ENCODE measurements around the gene ATAD3C. TPM values are rescaled to one million over a fixed set of nuclear protein-coding genes. Genes with fewer than 3 reads are reported as not detected.
"Not testable (repeated sequence)": the region's sequence is repeated elsewhere in the genome, so short reads cannot be mapped to it uniquely, and the experiment has no call there.

Gene ATAD3C
- total RNA-seq, 1 experiment from 2014 or later, result 2.0 TPM

DNA sequence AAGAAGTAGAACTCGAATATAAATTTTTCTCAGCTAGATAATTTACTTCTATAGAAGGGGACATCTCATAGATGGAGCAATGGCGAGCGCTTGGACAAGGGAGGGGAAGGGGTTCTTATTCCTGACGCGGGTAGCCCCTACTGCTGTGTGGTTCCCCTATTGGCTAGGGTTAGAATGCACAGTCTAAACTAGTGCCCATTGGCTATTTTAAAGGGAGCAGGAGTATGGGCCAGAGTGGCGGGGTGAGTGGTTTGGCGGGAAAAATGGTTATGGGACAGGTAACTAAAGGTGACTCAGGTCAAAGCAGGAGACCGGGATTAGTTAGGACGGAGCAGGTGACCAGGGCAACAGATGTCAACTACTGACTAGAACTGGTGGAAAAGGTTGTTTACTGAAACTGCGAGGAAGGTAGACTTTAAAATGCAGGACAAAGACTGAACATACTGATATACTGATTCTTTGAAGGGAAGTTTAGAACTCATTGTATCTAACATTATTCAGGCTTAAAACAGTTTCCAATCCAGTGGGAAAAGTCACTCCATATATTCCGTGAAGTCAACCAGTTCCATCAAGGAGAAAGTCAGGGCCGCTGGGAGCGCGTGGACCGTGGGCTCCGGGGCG lies 61.5 kb downstream of the ATAD3C start:
- TSS peak; percentile 90 for BruUV-seq (replicated peaks)
- H3K27me3 Mint-ChIP-seq (ENCODE audit: insufficient read depth, unreplicated experiment), result no peaks in the 10 kb centered on the region
- H3K36me3 Mint-ChIP-seq (ENCODE audit: insufficient read depth, unreplicated experiment), result peaks cover 12% of the 10 kb centered on the region
- intact Hi-C loops (cut with micrococcal nuclease), result no loop called here
- H3K4me3 Mint-ChIP-seq (ENCODE audit: unreplicated experiment), result peak overlapping the region; percentile 86
- no peaks in the 10 kb centered on the region for H3K9me3 Mint-ChIP-seq (ENCODE audit: unreplicated experiment)
- H3K4me1 Mint-ChIP-seq (ENCODE audit: insufficient read depth, unreplicated experiment), result no peaks in the 10 kb centered on the region
- H3K27ac Mint-ChIP-seq (ENCODE audit: low read depth, unreplicated experiment), result peak overlapping the region; percentile 96
- DNase-seq (ENCODE audit: unreplicated experiment), result peak; percentile 22
- ChIA-PET POLR2A (interaction anchor here (0.6 to 1.3 kb wide), 7 partner anchors 11 to 437 kb away, joined by 3 to 9 read pairs (median 4); partner anchors contain the start of genes AURKAIP1, CCNL2, MIB2 and MRPL20), CTCF (interaction anchor here (0.7 kb wide), 2 partner anchors 55 to 97 kb away, joined by 3 to 4 read pairs; no protein-coding TSS in a partner anchor)
- TF ChIP-seq, protein P1, sequence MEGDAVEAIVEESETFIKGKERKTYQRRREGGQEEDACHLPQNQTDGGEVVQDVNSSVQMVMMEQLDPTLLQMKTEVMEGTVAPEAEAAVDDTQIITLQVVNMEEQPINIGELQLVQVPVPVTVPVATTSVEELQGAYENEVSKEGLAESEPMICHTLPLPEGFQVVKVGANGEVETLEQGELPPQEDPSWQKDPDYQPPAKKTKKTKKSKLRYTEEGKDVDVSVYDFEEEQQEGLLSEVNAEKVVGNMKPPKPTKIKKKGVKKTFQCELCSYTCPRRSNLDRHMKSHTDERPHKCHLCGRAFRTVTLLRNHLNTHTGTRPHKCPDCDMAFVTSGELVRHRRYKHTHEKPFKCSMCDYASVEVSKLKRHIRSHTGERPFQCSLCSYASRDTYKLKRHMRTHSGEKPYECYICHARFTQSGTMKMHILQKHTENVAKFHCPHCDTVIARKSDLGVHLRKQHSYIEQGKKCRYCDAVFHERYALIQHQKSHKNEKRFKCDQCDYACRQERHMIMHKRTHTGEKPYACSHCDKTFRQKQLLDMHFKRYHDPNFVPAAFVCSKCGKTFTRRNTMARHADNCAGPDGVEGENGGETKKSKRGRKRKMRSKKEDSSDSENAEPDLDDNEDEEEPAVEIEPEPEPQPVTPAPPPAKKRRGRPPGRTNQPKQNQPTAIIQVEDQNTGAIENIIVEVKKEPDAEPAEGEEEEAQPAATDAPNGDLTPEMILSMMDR (IDR thresholded peaks at IDR 0.05; ENCODE audit: unreplicated experiment), result no peak

DNA sequence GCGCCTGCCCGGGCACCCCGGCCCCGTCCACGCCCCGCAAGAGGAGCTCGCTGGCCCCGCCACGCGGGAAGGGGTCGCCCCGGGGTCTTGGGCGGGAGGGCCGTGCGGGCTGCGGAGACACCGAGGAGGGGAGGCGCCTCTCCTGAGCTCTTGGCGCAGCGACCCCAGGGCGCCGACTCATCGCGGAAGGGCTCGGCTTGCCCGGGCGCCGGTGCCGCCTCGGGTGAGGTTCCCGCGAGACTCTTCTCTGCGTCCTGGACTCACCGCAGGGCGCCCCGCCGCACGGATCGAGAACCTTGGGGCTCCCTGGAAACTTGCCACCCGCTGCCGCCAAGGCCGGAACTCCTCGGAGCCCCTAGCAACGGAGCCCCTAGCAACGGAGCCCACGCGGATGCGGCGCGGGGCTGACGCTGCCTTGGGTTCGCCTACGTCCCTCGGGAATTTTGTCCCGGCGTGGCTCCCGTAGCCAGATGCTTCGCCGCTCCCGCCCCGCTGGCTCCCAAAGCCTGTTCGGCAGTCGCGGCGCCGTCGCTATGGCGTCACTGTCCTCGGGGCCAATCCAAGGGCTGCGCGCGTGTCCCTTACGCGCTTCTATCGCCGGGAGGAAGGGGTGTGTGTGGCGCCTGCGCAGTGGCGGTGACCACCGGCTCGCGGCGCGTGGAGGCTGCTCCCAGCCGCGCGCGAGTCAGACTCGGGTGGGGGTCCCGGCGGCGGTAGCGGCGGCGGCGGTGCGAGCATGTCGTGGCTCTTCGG lies 62.2 kb downstream of the ATAD3C start, which contains the start of gene ATAD3A:
Gene ATAD3A (plus strand): TSS at position 630 of the 753 bp plus-strand sequence. CDS start 107 bp downstream, at position 737.
- H3K4me1 Mint-ChIP-seq (ENCODE audit: insufficient read depth, unreplicated experiment), result no peaks in the 10 kb centered on the region
- peak within 1 kb of the TSS; percentile 96 for H3K27ac Mint-ChIP-seq (ENCODE audit: low read depth, unreplicated experiment)
- H3K4me3 Mint-ChIP-seq (ENCODE audit: unreplicated experiment), result peak within 1 kb of the TSS; percentile 86
- ChIA-PET CTCF (interaction anchor here (0.7 kb wide), 1 partner anchor 96 kb away, joined by 4 read pairs; no protein-coding TSS in a partner anchor), POLR2A (interaction anchor here (0.6 to 1.3 kb wide), 6 partner anchors 10 to 147 kb away, joined by 3 to 9 read pairs (median 4); partner anchors contain the start of genes AURKAIP1, CCNL2, MIB2 and MRPL20)
- TF ChIP-seq, protein P1 (IDR thresholded peaks at IDR 0.05; ENCODE audit: unreplicated experiment), result no peak
- DNase-seq (ENCODE audit: unreplicated experiment), result peak; percentile 97
- peaks cover 14% of the 10 kb centered on the region for H3K36me3 Mint-ChIP-seq (ENCODE audit: insufficient read depth, unreplicated experiment)
- no TSS peak for BruUV-seq (replicated peaks)
- intact Hi-C loops (cut with micrococcal nuclease), result no loop called here
- H3K27me3 Mint-ChIP-seq (ENCODE audit: insufficient read depth, unreplicated experiment), result no peaks in the 10 kb centered on the region
- H3K9me3 Mint-ChIP-seq (ENCODE audit: unreplicated experiment), result no peaks in the 10 kb centered on the region

DNA sequence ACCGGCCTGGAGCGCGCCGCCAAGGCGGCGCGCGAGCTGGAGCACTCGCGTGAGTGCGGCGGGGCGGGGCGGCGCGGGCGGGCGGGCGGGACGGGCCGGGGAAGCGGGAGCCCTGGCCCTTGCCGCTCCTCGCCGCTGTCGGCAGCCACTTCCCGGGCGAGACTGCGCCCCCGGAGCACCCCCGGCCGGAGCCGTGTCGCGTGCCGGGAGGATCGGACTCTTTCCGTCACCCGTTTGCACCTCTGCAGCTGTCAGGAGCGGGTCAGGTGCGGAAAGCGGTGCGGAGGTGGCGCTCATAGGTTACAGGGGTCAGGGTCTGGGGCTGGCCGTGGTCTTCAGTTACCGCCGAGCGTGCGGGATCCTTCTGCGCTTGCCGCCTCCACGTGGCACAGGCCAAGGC lies 62.9 kb downstream of the ATAD3C start:
- H3K27me3 Mint-ChIP-seq (ENCODE audit: insufficient read depth, unreplicated experiment); DNase-seq (ENCODE audit: unreplicated experiment); CTCF ChIA-PET; H3K4me1 Mint-ChIP-seq (ENCODE audit: insufficient read depth, unreplicated experiment); H3K9me3 Mint-ChIP-seq (ENCODE audit: unreplicated experiment); intact Hi-C loops (cut with micrococcal nuclease); BruUV-seq (replicated peaks); POLR2A ChIA-PET: not testable (repeated sequence)
- H3K4me3 Mint-ChIP-seq (ENCODE audit: unreplicated experiment), result peak overlapping the region; percentile 86
- peak overlapping the region; percentile 96 for H3K27ac Mint-ChIP-seq (ENCODE audit: low read depth, unreplicated experiment)
- peaks cover 20% of the 10 kb centered on the region for H3K36me3 Mint-ChIP-seq (ENCODE audit: insufficient read depth, unreplicated experiment)

DNA sequence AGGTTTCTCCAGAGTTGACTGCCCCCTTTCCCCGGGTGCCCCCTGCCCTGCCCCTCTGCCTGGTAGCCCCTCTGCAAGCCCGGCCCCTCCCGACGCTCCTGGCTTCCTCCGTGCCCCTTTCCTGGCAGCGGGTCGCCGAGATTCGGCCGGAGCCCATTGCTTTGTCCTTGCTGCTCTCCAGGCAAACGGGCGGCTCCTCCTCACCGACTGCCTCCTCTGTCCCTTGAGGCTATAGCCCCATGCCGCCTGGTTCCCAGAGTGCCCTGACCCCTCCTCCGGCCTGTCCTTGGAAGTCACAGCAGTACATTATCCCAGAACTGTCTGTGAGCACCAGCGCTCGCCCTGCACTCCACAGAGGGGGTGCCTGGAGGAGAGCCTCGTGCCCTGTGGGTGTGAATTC lies 64.2 kb downstream of the ATAD3C start:
- POLR2A ChIA-PET; H3K27me3 Mint-ChIP-seq (ENCODE audit: insufficient read depth, unreplicated experiment): not testable (repeated sequence)

DNA sequence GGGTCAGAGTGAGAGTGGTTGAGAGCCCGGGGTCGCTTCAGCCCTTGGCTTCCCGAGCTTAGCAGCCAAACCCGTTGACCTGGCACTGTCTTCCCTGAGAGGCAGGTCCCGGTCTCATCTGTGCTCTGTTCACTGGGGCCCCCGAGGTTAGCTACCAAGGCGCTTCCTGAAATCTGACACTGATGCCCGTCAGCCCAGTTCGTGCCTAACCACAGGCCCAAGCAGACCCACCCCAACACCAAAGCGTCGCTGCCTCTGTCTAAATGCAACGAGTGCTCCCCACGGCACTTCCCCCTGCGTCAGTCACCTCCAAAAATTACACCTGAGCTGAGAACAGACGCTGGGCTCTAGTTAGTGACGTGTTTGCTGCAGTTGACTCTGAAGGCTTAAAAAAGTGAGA lies 64.9 kb downstream of the ATAD3C start:
- POLR2A ChIA-PET; H3K4me1 Mint-ChIP-seq (ENCODE audit: insufficient read depth, unreplicated experiment); BruUV-seq (replicated peaks); H3K9me3 Mint-ChIP-seq (ENCODE audit: unreplicated experiment); CTCF ChIA-PET; H3K4me3 Mint-ChIP-seq (ENCODE audit: unreplicated experiment); H3K27me3 Mint-ChIP-seq (ENCODE audit: insufficient read depth, unreplicated experiment); H3K27ac Mint-ChIP-seq (ENCODE audit: low read depth, unreplicated experiment); DNase-seq (ENCODE audit: unreplicated experiment); intact Hi-C loops (cut with micrococcal nuclease): not testable (repeated sequence)
- peaks cover 28% of the 10 kb centered on the region for H3K36me3 Mint-ChIP-seq (ENCODE audit: insufficient read depth, unreplicated experiment)

More for the DNA sequence above, 64.2 kb downstream of the ATAD3C start:
- peak overlapping the region; percentile 58 for H3K27ac Mint-ChIP-seq (ENCODE audit: low read depth, unreplicated experiment)
- H3K36me3 Mint-ChIP-seq (ENCODE audit: insufficient read depth, unreplicated experiment), result peaks cover 25% of the 10 kb centered on the region
- H3K4me3 Mint-ChIP-seq (ENCODE audit: unreplicated experiment), result peak overlapping the region; percentile 86
- H3K9me3 Mint-ChIP-seq (ENCODE audit: unreplicated experiment); CTCF ChIA-PET; DNase-seq (ENCODE audit: unreplicated experiment); BruUV-seq (replicated peaks); intact Hi-C loops (cut with micrococcal nuclease); H3K4me1 Mint-ChIP-seq (ENCODE audit: insufficient read depth, unreplicated experiment): not testable (repeated sequence)

DNA sequence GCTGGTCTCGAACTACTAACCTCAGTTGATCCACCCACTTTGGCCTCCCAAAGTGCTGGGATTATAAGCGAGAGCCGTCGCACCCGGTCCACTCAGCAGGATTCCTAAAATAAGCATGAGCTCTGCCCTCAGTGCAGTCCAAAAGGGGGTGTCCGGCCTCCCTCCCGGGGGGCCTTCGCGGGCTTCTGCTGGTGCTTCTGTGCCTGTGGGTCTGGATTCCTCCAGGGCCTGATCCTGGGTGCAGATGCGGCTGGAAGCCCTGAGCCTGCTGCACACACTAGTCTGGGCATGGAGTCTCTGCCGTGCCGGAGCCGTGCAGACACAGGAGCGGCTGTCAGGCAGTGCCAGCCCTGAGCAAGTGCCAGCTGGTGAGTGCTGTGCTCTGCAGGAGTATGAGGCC lies 67.4 kb downstream of the ATAD3C start:
- H3K36me3 Mint-ChIP-seq (ENCODE audit: insufficient read depth, unreplicated experiment), result peaks cover 32% of the 10 kb centered on the region
- H3K4me1 Mint-ChIP-seq (ENCODE audit: insufficient read depth, unreplicated experiment); intact Hi-C loops (cut with micrococcal nuclease); H3K9me3 Mint-ChIP-seq (ENCODE audit: unreplicated experiment); H3K27ac Mint-ChIP-seq (ENCODE audit: low read depth, unreplicated experiment); DNase-seq (ENCODE audit: unreplicated experiment); H3K27me3 Mint-ChIP-seq (ENCODE audit: insufficient read depth, unreplicated experiment); POLR2A ChIA-PET; H3K4me3 Mint-ChIP-seq (ENCODE audit: unreplicated experiment); CTCF ChIA-PET; BruUV-seq (replicated peaks): not testable (repeated sequence)
